ENCODE results near the gene RFTN1. TPM values are rescaled to one million over a fixed set of nuclear protein-coding genes. Genes with fewer than 3 reads are reported as not detected.

Gene RFTN1
- total and polyA plus RNA-seq, 4 donors = 33.8 to 82.5 (median 53.4) TPM

GRCh38 chr3:16485395-16485992 lies 28.0 kb downstream of the RFTN1 start:
- DNase-seq (no peak), ATAC-seq (ENCODE audit: insufficient read depth, low FRiP score) (no peak)
- Histone ChIP-seq H3K36me3 (ENCODE audit: control insufficient read depth in 4 of 4, insufficient read depth in 4 of 4, low read length in 4 of 4) (no peaks in the 10 kb centered on the region), H3K4me1 (ENCODE audit: control insufficient read depth in 5 of 5, insufficient read depth in 5 of 5, low read length in 5 of 5) (peaks cover 8 to 49% (median 31%) of the 10 kb centered on the region in 5 donors), H3K4me3 (no peak overlapping the region), H3K9me3 (ENCODE audit: control insufficient read depth in 4 of 4, insufficient read depth in 3 of 4, low read length in 3 of 4) (no peaks in the 10 kb centered on the region), H3K9ac (ENCODE audit: insufficient read depth in 1 of 2, low read length in 2 of 2) (no peak overlapping the region), H3K27me3 (ENCODE audit: control insufficient read depth in 3 of 3, insufficient read depth in 3 of 3, low read length in 2 of 3) (no peaks in the 10 kb centered on the region), H3K27ac (ENCODE audit: low read depth in 1 of 2, low read length in 1 of 2) (peak overlapping the region in 1 of 2 donors; percentile 21)
- TF ChIP-seq CTCF (IDR thresholded peaks at IDR 0.05; ENCODE audit: control extremely low read depth, extremely low read depth) = no peak
- 67 to 78% methylated on average over 5 of the region's 5 CpGs for WGBS, 2 donors

GRCh38 chr3:16484984-16485383 lies 28.5 kb downstream of the RFTN1 start:
- whole genome bisulfite sequencing, 2 donors = 70 to 85% methylated on average over 2 of the region's 2 CpGs
- no peaks in the 10 kb centered on the region for H3K36me3 ChIP-seq (ENCODE audit: control insufficient read depth in 4 of 4, insufficient read depth in 4 of 4, low read length in 4 of 4)
- peak overlapping the region in 1 of 2 donors; percentile 21 for H3K27ac ChIP-seq (ENCODE audit: low read depth in 1 of 2, low read length in 1 of 2)
- no peaks in the 10 kb centered on the region for H3K9me3 ChIP-seq (ENCODE audit: control insufficient read depth in 4 of 4, insufficient read depth in 3 of 4, low read length in 3 of 4)
- peaks cover 8 to 52% (median 32%) of the 10 kb centered on the region in 5 donors for H3K4me1 ChIP-seq (ENCODE audit: control insufficient read depth in 5 of 5, insufficient read depth in 5 of 5, low read length in 5 of 5)
- H3K9ac ChIP-seq (ENCODE audit: insufficient read depth in 1 of 2, low read length in 2 of 2) = no peak overlapping the region
- ATAC-seq (ENCODE audit: insufficient read depth, low FRiP score) (no peak), DNase-seq (no peak)
- H3K4me3 ChIP-seq = no peak overlapping the region
- H3K27me3 ChIP-seq (ENCODE audit: control insufficient read depth in 3 of 3, insufficient read depth in 3 of 3, low read length in 2 of 3) = no peaks in the 10 kb centered on the region
- TF ChIP-seq CTCF (IDR thresholded peaks at IDR 0.05; ENCODE audit: control extremely low read depth, extremely low read depth) = no peak

- DNase-seq (peak; percentile 90 to 96 (median 95)), ATAC-seq (ENCODE audit: insufficient read depth, low FRiP score) (no peak)
- Histone ChIP-seq H3K4me3 (no peak overlapping the region), H3K9me3 (ENCODE audit: control insufficient read depth in 4 of 4, insufficient read depth in 3 of 4, low read length in 3 of 4) (no peaks in the 10 kb centered on the region), H3K36me3 (ENCODE audit: control insufficient read depth in 4 of 4, insufficient read depth in 4 of 4, low read length in 4 of 4) (no peaks in the 10 kb centered on the region), H3K9ac (ENCODE audit: insufficient read depth in 1 of 2, low read length in 2 of 2) (peak overlapping the region in 1 of 2 donors; percentile 18), H3K27ac (ENCODE audit: low read depth in 1 of 2, low read length in 1 of 2) (no peak overlapping the region), H3K4me1 (ENCODE audit: control insufficient read depth in 5 of 5, insufficient read depth in 5 of 5, low read length in 5 of 5) (peaks cover 8 to 51% (median 32%) of the 10 kb centered on the region in 5 donors), H3K27me3 (ENCODE audit: control insufficient read depth in 3 of 3, insufficient read depth in 3 of 3, low read length in 2 of 3) (no peaks in the 10 kb centered on the region)
- WGBS, 2 donors = 45 to 63% methylated on average over 6 of the region's 6 CpGs
- TF ChIP-seq CTCF (IDR thresholded peaks at IDR 0.05; ENCODE audit: control extremely low read depth, extremely low read depth) = no peak
Observed at GRCh38 chr3:16484216-16484615, 29.3 kb downstream of the RFTN1 start.
